HCT116 (cell line): ENCODE measurements around the gene S100A12. TPM values are rescaled to one million over a fixed set of nuclear protein-coding genes. Genes with fewer than 3 reads are reported as not detected.

Experiments
- ATAC-seq: fragments of 200-7000 bp; cut with Tn5 transposase; 2 replicates; pipeline ENCODE4 v1.9.1; 2020; ENCODE audit warnings: mild to moderate bottlenecking, moderate library complexity
- BruUV-seq: library from RNA; stranded (reverse); fragments of 400-500 nt; replicated peaks from 2 replicates; lab custom pipeline; 2021; lab: Mats Ljungman, UMichigan
- CTCF ChIA-PET: fragments of 300-600 bp; sonication (Branson Sonifier 250); formaldehyde crosslinking; loops from one replicate; lab custom pipeline; 2021; ENCODE audit warnings: antibody characterized with exemption; lab: Charles Lee
- POLR2A ChIA-PET: fragments of 300-600, 350-600 bp; sonication (Branson Sonifier 250); formaldehyde crosslinking; loops from one replicate; lab custom pipeline; 2021; ENCODE audit warnings: antibody characterized with exemption; lab: Charles Lee
- RAD21 ChIA-PET, 2 experiments: fragments of 300-600 bp; sonication (Branson Sonifier 250); formaldehyde crosslinking; loops; one replicate each; lab custom pipeline; 2023; ENCODE audit warnings: low total read pairs in 2 of 2; ENCODE audit not compliant: uncharacterized antibody in 2 of 2, unreplicated experiment in 2 of 2, low non-redundant PET in 1 of 2; lab: Charles Lee
- DNase-seq: peaks from one replicate; pipeline ENCODE4 v3.0.0-alpha.2; 2010; ENCODE audit warnings: low read depth, low spot score
- H2AFZ ChIP-seq: fragments of 200-600 bp; shearing (Covaris generic), sonication (generic); 2 replicates; pipeline ENCODE4 v1.6.1; 2017; ENCODE audit warnings: low read depth, mixed run types, mixed read lengths, antibody characterized with exemption, low read length; ENCODE audit not compliant: poor library complexity, severe bottlenecking
- H3K27ac ChIP-seq: 2 replicates; pipeline ENCODE4 v1.5.1; 2012; ENCODE audit warnings: low read depth, low read length
- H3K27me3 ChIP-seq: fragments of 200-600 bp; sonication (generic); 2 replicates; pipeline ENCODE4 v1.6.1; 2016; ENCODE audit warnings: mixed run types, low read length, mixed read lengths; ENCODE audit not compliant: insufficient read depth
- H3K36me3 ChIP-seq, 2 experiments: fragments of 200-500 bp in 1 of 2; fragments of 200-600 bp in 1 of 2; sonication (Bioruptor generic) in 1 of 2; sonication (generic) in 1 of 2; 2 replicates each; pipeline versions ENCODE4 v1.5.1 to v1.6.1; 2014 to 2016; ENCODE audit warnings: low read length in 2 of 2, inconsistent platforms in 1 of 2, mixed read lengths in 1 of 2, mixed run types in 1 of 2; ENCODE audit not compliant: insufficient read depth in 2 of 2, control insufficient read depth in 1 of 2
- H3K4me1 ChIP-seq, 2 experiments: fragments of 200-600 bp in 1 of 2; sonication (generic) in 1 of 2; 2 replicates each; pipeline versions ENCODE4 v1.5.1 to v1.6.1; 2012 to 2017; ENCODE audit warnings: low read length in 2 of 2, inconsistent platforms in 1 of 2, mild to moderate bottlenecking in 1 of 2, mixed read lengths in 1 of 2, mixed run types in 1 of 2, moderate library complexity in 1 of 2; ENCODE audit not compliant: insufficient read depth in 2 of 2, control insufficient read depth in 1 of 2
- H3K4me2 ChIP-seq: fragments of 200-600 bp; sonication (generic); 2 replicates; pipeline ENCODE4 v1.6.1; 2017; ENCODE audit warnings: mixed run types, low read length, mixed read lengths
- H3K4me3 ChIP-seq, 2 experiments: fragments of 200-600 bp in 1 of 2; sonication (generic) in 1 of 2; replicated peaks in 1 of 2; 2 replicates each; pipeline ENCODE4 v1.5.1; 2011 to 2016; ENCODE audit warnings: low read length in 2 of 2, control low read depth in 1 of 2, low read depth in 1 of 2, mild to moderate bottlenecking in 1 of 2, mixed read lengths in 1 of 2, mixed run types in 1 of 2
- H3K79me2 ChIP-seq: fragments of 200-600 bp; sonication (generic); 2 replicates; pipeline ENCODE4 v1.6.1; 2017; ENCODE audit warnings: mild to moderate bottlenecking, mixed run types, low read length, moderate library complexity, mixed read lengths; ENCODE audit not compliant: insufficient read depth
- H3K9ac ChIP-seq: fragments of 200-600 bp; sonication (generic); 2 replicates; pipeline ENCODE4 v1.6.1; 2016; ENCODE audit warnings: low read length, mixed read lengths
- H3K9me2 ChIP-seq: fragments of 200-600 bp; sonication (generic), shearing (Covaris generic); 2 replicates; pipeline ENCODE4 v1.6.1; 2017; ENCODE audit warnings: mixed run types, mild to moderate bottlenecking, moderate library complexity; ENCODE audit not compliant: insufficient read depth
- H3K9me3 ChIP-seq, 2 experiments: fragments of 200-500 bp in 1 of 2; fragments of 200-600 bp in 1 of 2; sonication (Bioruptor generic) in 1 of 2; sonication (generic) in 1 of 2; 2 replicates each; pipeline ENCODE4 v1.6.1; 2014 to 2017; ENCODE audit warnings: low read length in 2 of 2, mixed read lengths in 2 of 2, inconsistent platforms in 1 of 2, low read depth in 1 of 2, mild to moderate bottlenecking in 1 of 2, mixed run types in 1 of 2, moderate library complexity in 1 of 2; ENCODE audit not compliant: control insufficient read depth in 1 of 2, insufficient read depth in 1 of 2
- H4K20me1 ChIP-seq: fragments of 200-600 bp; sonication (generic), shearing (Covaris generic); 2 replicates; pipeline ENCODE4 v1.6.1; 2017; ENCODE audit warnings: mixed run types, mild to moderate bottlenecking, moderate library complexity; ENCODE audit not compliant: insufficient read depth
- ATF3 ChIP-seq: IDR thresholded peaks from 2 replicates; pipeline ENCODE4 v1.6.1; 2012
- EGR1 ChIP-seq: IDR thresholded peaks from 2 replicates; pipeline ENCODE4 v1.6.1; 2012; ENCODE audit warnings: low read depth
- ELF1 ChIP-seq: IDR thresholded peaks from 2 replicates; pipeline ENCODE4 v1.6.1; 2012; ENCODE audit warnings: low read depth, borderline replicate concordance
- EZH2 ChIP-seq: fragments of 200-600 bp; sonication (generic); IDR thresholded peaks from 2 replicates; pipeline ENCODE4 v1.6.1; 2017; ENCODE audit warnings: antibody characterized with exemption, mixed run types
- EZH2phosphoT487 ChIP-seq: fragments of 200-600 bp; IDR thresholded peaks from 2 replicates; pipeline ENCODE4 v1.6.1; 2018; ENCODE audit warnings: antibody characterized with exemption, borderline replicate concordance
- FOSL1 ChIP-seq: IDR thresholded peaks from 2 replicates; pipeline ENCODE4 v1.6.1; 2012; ENCODE audit warnings: low read depth
- MAX ChIP-seq: IDR thresholded peaks from 2 replicates; pipeline ENCODE4 v1.6.1; 2012
- SIN3A ChIP-seq: IDR thresholded peaks from 2 replicates; pipeline ENCODE4 v1.6.1; 2012; ENCODE audit warnings: low read depth
- SP1 ChIP-seq: IDR thresholded peaks from 2 replicates; pipeline ENCODE4 v1.6.1; 2012; ENCODE audit warnings: low read depth
- ZNF274 ChIP-seq: fragments of 200-500 bp; sonication (Bioruptor generic); IDR thresholded peaks from 2 replicates; pipeline ENCODE4 v1.6.1; 2014; ENCODE audit warnings: mild to moderate bottlenecking, low read depth, low read length, inconsistent platforms
- intact Hi-C: fragments of 100-400 bp; cut with micrococcal nuclease; formaldehyde crosslinking; loops from 2 replicates; pipeline ENCODE4 v1.10.0; 2022
- total RNA-seq: library from RNA; stranded (reverse); gene quantifications from one replicate; pipeline ENCODE4 v1.2.1, GENCODE V29; 2021; ENCODE audit not compliant: unreplicated experiment

S100A12 gene
- total RNA-seq, 1 experiment from 2014 or later, result not detected

GRCh38 chr1:153397051-153397923 lies 21.9 kb upstream of the S100A12 start:
- no TSS peak for BruUV-seq
- no peak overlapping the region for H3K4me2 ChIP-seq
- CTCF ChIA-PET, result no interaction called here

GRCh38 chr1:153396461-153396860 lies 21.0 kb upstream of the S100A12 start:
- Histone ChIP-seq H3K9me3 (no peaks in the 10 kb centered on the region), H3K79me2 (no peaks in the 10 kb centered on the region), H3K36me3 (no peaks in the 10 kb centered on the region), H2AFZ (no peak overlapping the region), H4K20me1 (no peaks in the 10 kb centered on the region), H3K4me2 (no peak overlapping the region), H3K4me3 (no peak overlapping the region), H3K27me3 (peaks cover 70% of the 10 kb centered on the region), H3K4me1 (no peaks in the 10 kb centered on the region), H3K9ac (no peak overlapping the region), H3K9me2 (no peaks in the 10 kb centered on the region), H3K27ac (no peak overlapping the region)
- POLR2A ChIA-PET, result no interaction called here
- TF ChIP-seq FOSL1 (no peak), EGR1 (no peak), ZNF274 (no peak), ATF3 (no peak), SP1 (no peak), EZH2 (no peak), EZH2phosphoT487 (no peak)
- CTCF ChIA-PET, result no interaction called here
- intact Hi-C loops, result no loop called here
- no TSS peak for BruUV-seq
- DNase-seq, result no peak
- RAD21 ChIA-PET, result no interaction called here
- ATAC-seq, result no peak

More at GRCh38 chr1:153397051-153397923, 21.9 kb upstream of the S100A12 start:
- H3K79me2 ChIP-seq, result no peaks in the 10 kb centered on the region
- H3K27ac ChIP-seq, result no peak overlapping the region
- ATAC-seq (no peak), DNase-seq (no peak)
- no peaks in the 10 kb centered on the region for H4K20me1 ChIP-seq
- intact Hi-C loops, result no loop called here
- TF ChIP-seq EZH2, result no peak
- no peak for TF ChIP-seq ZNF274
- no peak for TF ChIP-seq ATF3
- no peak for TF ChIP-seq MAX
- TF ChIP-seq ELF1, result no peak
- TF ChIP-seq SIN3A, result no peak
- no peak for TF ChIP-seq SP1
- H2AFZ ChIP-seq, result no peak overlapping the region
- no peak overlapping the region for H3K9ac ChIP-seq
- RAD21 ChIA-PET, result no interaction called here
- no peak overlapping the region for H3K4me3 ChIP-seq
- no peaks in the 10 kb centered on the region for H3K4me1 ChIP-seq
- peaks cover 70% of the 10 kb centered on the region for H3K27me3 ChIP-seq
- no peaks in the 10 kb centered on the region for H3K9me2 ChIP-seq
- POLR2A ChIA-PET, result no interaction called here
- H3K36me3 ChIP-seq, result no peaks in the 10 kb centered on the region
- no peaks in the 10 kb centered on the region for H3K9me3 ChIP-seq
